Glomerular visceral epithelial cell (primary cell): Measurements from ENCODE around the gene ABCG8.

ENCODE experiments used
- DNase-seq: peaks from one replicate; pipeline ENCODE4 v3.0.0-alpha.2; 2016; ENCODE audit errors: extremely low spot score

Gene ABCG8

GRCh38 chr2:43838560-43839267 lies at the start of gene ABCG8, which contains the start of gene ABCG5:
Gene ABCG8 (plus strand): TSS chr2:43838971. CDS start chr2:43839054, 83 bp downstream.
Gene ABCG5 (minus strand): TSS chr2:43838839. CDS start chr2:43838679, 160 bp downstream.
- DNase-seq = no peak

DNA sequence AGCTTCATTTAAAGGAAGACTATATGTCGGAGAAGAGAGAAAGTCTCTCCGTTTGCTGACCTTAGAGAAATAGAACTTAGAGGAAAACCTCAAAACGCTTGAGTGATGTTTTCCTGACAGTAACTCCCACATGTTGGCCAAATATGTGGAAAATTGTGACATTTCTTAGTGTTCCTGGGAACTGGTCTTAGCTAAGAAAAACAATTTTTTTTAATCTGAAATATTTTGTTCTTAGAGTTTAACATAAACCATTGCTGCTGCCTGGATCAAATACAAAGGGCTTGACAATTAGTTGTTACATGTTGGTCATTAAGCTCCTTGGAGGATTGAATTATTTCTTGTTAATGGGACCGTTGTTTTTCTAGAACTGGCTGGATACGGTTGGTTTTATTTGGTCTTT lies 48.6 kb upstream of the ABCG8 start:
- no peak for DNase-seq

GRCh38 chr2:43791035-43791765 lies 47.6 kb upstream of the ABCG8 start:
- DNase-seq = no peak

DNA sequence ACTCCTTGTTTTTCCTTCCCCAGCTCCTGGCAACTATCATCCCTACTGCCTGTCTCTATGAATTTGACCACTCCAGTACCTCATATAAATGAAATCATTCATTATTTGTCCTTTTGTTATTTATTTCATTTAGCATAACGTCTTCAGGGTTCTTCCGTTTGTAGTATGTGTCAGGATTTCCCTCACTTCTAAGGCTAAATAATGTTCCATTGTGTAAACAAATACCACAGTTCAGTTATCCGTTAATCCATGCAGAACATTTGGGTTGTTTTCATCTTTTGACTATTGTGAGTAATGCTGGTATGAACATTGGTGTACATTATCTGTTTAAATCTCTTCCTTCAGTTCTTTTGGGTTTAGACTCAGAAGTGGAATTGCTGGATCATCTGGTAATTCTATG lies 46.1 kb upstream of the ABCG8 start:
- peak; percentile 33 for DNase-seq

DNA sequence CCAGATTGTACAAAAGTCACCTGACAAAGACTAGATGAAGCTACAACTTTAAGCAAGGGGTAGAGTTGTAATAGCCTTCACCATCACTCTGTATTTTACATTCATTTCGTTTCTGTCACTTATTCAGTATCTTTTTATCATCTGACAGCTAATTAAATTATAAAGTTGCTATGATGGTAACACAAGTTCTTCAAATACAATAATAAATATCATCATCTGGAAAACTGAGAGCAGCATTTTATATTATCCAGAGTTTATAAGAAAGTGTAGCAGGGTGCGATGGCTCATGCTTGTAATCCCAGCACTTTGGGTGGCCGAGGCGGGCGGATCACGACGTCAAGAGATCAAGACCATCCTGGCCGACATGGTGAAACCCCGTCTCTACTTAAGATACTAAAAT lies 43.8 kb upstream of the ABCG8 start:
- DNase-seq = no peak

DNA sequence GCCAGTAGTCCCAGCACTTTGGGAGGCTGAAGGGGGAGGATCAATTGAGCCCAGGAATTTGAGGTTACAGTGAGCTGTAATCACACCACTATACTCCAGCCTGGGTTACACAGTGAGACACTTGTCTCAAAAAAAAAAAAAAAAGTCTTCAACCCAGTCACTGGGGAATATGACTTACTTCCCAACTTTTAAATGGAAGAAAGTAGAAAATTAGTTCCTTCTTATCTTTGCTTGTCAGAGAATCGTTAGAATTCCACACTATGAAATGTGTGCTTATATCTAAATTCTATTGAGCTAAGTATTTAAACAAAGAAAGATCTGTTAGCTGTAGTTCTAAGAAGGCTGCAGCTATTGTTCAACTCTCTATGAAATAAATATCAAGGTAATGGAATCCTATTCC lies 42.6 kb upstream of the ABCG8 start:
- no peak for DNase-seq

DNA sequence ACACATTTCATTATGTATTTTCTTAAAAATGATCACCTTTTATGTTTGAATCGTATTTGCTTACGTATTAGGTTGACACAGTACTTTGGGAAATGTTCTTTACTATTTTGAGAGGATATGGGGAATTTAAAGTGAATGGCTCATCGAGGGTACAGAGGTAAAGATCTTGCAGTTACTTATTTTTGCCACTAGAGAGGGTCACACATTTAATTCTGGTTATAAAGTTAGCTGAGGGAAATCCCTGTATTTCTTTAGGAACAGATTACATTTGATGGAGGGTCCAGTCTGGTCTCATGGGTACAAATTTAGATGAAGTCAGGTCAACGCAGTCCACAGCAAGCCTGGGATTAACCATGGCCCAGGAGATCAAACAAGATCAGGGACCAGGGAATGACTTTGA lies 40.5 kb upstream of the ABCG8 start:
- no peak for DNase-seq

- DNase-seq = no peak
Measured at GRCh38 chr2:43800894-43801293, 37.9 kb upstream of the ABCG8 start.

GRCh38 chr2:43802135-43802534 lies 36.6 kb upstream of the ABCG8 start:
- DNase-seq = no peak

- no peak for DNase-seq
Measured at GRCh38 chr2:43803113-43803512, 35.7 kb upstream of the ABCG8 start.

DNA sequence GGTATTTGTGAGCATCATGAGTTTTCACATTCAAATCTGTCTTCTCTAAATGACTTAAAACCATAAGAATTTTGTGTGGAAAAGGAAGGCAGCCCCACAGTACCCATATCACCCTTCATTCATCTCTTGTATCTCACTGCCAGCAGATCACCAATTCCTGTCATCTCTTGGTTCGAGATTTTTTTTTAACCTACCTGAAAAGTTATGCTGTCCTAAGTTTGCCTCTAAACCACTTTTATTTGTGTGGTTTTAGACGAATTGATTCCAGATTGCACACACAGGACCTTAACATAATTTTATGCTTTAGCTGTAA lies 32.1 kb upstream of the ABCG8 start:
- no peak for DNase-seq

DNA sequence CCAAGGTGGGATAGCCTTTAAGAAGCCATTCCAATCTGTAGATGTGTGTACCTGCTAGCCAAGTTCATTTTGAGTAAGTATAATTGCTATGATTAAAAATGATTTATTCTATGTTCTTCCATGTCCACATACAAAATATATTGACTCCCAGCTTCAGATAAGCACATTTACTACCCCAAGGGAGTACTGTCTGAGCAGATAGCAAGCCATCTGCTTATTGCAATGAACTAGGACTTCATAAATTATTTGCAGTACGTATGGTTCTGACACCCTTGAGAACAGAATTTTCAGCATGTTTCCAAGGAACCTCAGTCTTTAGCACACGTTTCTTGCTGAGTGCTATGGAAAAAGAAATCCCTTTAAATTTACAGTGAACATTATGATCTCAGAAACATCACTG lies 28.3 kb upstream of the ABCG8 start:
- DNase-seq = no peak

DNA sequence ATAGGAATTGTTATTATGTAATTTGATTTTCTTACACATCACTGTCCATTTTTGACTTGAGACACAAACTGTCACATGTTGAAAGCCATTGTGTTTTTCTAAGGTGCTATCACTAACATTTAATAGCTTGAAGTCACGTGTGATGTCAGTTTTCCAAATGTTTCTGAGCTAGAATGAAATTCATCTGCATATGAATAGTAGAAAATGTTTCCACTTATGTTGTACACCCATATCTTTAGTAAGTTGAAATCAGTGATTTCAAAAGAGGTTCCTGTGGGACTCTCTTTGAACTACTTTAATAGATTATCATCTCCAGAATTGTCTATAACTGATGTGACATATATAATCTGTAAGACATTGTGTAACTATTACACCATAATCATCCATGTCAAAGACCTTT lies 27.9 kb upstream of the ABCG8 start:
- no peak for DNase-seq

GRCh38 chr2:43812006-43812405 lies 26.8 kb upstream of the ABCG8 start:
- DNase-seq = no peak

DNA sequence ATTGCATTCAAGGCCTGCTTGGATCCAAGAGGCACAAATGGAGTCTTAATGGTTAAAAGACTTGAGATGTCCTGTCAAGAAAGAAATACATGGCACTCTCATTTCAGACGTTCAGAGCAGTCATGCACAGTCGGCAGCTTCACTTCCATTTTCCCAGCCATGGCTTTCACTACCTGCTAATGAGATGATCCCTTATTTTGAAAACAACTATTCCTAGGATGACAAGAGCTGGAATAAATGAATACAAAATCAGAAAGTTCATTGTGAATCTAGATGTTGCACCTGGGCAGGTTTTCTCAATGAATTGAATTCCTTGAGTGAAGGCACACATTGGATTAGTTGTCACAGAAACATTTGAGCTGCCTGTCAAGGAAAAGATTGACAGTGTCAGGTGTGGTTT lies 25.8 kb upstream of the ABCG8 start:
- DNase-seq = no peak

DNA sequence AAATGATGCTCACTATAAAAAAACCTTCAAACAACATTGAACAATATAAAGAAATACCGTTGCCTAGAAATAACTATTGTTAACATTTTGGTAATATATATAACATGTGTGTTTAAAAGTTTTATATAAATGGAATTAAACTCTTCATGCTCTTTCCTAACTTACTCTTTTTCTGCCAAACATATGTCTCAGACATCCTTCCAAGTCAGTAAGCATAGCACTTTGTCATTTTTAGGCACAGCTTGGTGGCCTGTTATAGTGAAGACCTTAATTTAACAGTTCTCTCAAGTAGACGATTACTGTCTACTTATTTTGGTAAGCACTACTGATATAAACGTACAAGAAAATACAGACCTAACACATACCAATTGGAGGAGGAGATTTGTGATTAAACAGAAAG lies 24.1 kb upstream of the ABCG8 start:
- DNase-seq = no peak

- peak; percentile 12 for DNase-seq
Measured at GRCh38 chr2:43818761-43819160, 20.0 kb upstream of the ABCG8 start.

- no peak for DNase-seq
Measured at GRCh38 chr2:43819491-43820163, 19.1 kb upstream of the ABCG8 start.

- DNase-seq = no peak
Measured at GRCh38 chr2:43822839-43823238, 15.9 kb upstream of the ABCG8 start.

- DNase-seq = no peak
Measured at GRCh38 chr2:43823751-43824150, 15.0 kb upstream of the ABCG8 start.

GRCh38 chr2:43824512-43824911 lies 14.3 kb upstream of the ABCG8 start:
- no peak for DNase-seq

DNA sequence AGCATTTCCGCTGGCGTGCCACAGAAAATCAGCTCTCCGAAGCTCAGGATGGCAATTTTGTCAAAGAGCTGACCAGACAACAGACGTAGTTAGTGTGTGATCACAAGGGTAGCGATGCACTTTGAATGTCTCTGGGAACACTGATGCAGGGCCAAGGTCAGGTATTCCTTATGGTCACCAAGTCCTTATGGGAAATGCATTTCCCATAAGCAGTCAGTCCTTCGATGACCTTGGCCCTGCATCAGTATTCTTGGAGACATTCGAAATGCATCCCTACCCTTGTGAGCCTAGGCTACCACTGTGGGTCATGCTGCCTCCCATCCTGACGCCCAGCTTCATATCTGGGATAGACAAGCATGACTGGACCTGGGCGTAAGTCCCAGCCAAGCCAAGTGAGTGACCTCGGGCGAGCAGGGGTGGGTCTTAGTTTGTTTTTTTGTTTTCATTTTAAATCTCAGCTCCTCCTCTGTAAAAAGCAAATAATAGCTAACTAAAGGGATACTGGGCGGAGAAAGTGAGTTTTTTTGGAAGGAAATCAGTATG lies 13.7 kb upstream of the ABCG8 start:
- DNase-seq = no peak

DNA sequence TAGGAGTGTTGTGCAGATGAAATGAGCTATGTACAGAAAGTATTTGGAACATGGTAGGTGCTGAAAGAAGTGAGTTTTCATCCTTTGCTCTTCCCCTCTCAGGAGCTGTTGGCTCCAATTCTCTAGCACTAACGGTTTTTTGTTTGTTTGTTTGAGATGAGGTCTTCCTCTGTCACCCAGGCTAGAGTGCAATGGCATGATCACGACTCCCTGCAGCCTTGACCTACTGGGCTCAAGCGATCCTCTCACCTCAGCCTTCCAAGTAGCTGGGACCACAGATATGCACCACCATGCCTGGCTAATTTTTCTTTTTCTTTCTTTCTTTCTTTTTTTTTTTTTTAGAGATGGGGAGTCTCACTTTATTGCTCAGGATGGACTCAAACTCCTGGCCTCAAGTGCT lies 12.9 kb upstream of the ABCG8 start:
- DNase-seq = no peak
